ENCODE results near the gene MARCHF3. TPM values are rescaled to one million over a fixed set of nuclear protein-coding genes. Genes with fewer than 3 reads are reported as not detected.

The MARCHF3 gene
- total and polyA plus RNA-seq, 10 of the 15 experiments (the other 5 are each of a cell fraction or from before 2014, with no cell fraction given): 3.6 to 24.1 (median 11.3) TPM

- TF ChIP-seq EP300 (IDR thresholded peaks at IDR 0.05; ENCODE audit: borderline replicate concordance in 1 of 2, control insufficient read depth in 1 of 2, low read depth in 2 of 2, low read length in 2 of 2): no peak
- TF ChIP-seq ZNF217 (IDR thresholded peaks at IDR 0.05): no peak
Measured at GRCh38 chr5:127028822-127029457, 1.4 kb downstream of the MARCHF3 start (continued).

- H3K27ac ChIP-seq (ENCODE audit: control insufficient read depth, insufficient read depth): no peak overlapping the region
- H3K4me1 ChIP-seq (ENCODE audit: control insufficient read depth, insufficient read depth, low read length): peaks cover 6% of the 10 kb centered on the region
- SMC1A ChIA-PET (ENCODE audit: uncharacterized antibody, unreplicated experiment): interaction anchor here (2.5 to 8.0 kb wide), 6 partner anchors 14 to 63 kb away, joined by 14 to 156 read pairs (median 28); no protein-coding TSS in a partner anchor
- DNase-seq (ENCODE audit: low read depth, low spot score): no peak
- H3K4me3 ChIP-seq: no peak overlapping the region
- H2AFZ ChIP-seq (ENCODE audit: control insufficient read depth, low read depth, low read length): no peak overlapping the region
- FAIRE-seq: no peak
- WGBS (ENCODE audit: insufficient coverage, insufficient replicate concordance, low lambda C conversion rate, missing lambda C conversion rate): 96% methylated on average over 1 of the region's 1 CpG
- no TSS peak for BruUV-seq (replicated peaks)
- in situ Hi-C loops (cut with MboI): no loop called here
- CTCF ChIA-PET: interaction anchor here (0.7 to 5.0 kb wide), 6 partner anchors 12 to 61 kb away, joined by 3 to 32 read pairs (median 10); no protein-coding TSS in a partner anchor
- RAD21 ChIA-PET (ENCODE audit: unreplicated experiment): interaction anchor here (0.8 to 6.8 kb wide), 12 partner anchors 14 to 250 kb away, joined by 3 to 107 read pairs (median 8); partner anchors contain the start of gene C5orf63
- no peak overlapping the region for H3K4me2 ChIP-seq (ENCODE audit: control insufficient read depth, insufficient read depth)
- H4K20me1 ChIP-seq (ENCODE audit: control insufficient read depth, insufficient read depth): no peaks in the 10 kb centered on the region
- no peaks in the 10 kb centered on the region for H3K36me3 ChIP-seq (ENCODE audit: control insufficient read depth in 2 of 2, insufficient read depth in 2 of 2, low read length in 1 of 2)
- POLR2A ChIA-PET: interaction anchor here (0.8 to 7.5 kb wide), 4 partner anchors 9 to 56 kb away, joined by 3 to 114 read pairs (median 6); no protein-coding TSS in a partner anchor
- TF ChIP-seq POU2F2 (IDR thresholded peaks at IDR 0.05; ENCODE audit: borderline replicate concordance, low read depth, low read length) (no peak), IKZF1 (conservative IDR thresholded peaks at IDR 0.05) (0 out of 2 replicates have a peak, but pooled peaks have one; percentile 4), ELK1 (IDR thresholded peaks at IDR 0.05; ENCODE audit: low read depth, low read length) (no peak), NFXL1 (IDR thresholded peaks at IDR 0.05; ENCODE audit: borderline replicate concordance) (no peak)
- H3K9ac ChIP-seq (ENCODE audit: control insufficient read depth, insufficient read depth, low read length): no peak overlapping the region
- H3K79me2 ChIP-seq (ENCODE audit: control insufficient read depth, insufficient read depth, low read length): peaks cover 2% of the 10 kb centered on the region
- H3K27me3 ChIP-seq (replicated peaks in 1 of 2; ENCODE audit: control insufficient read depth in 2 of 2, insufficient read depth in 2 of 2, low read length in 1 of 2): no peaks in the 10 kb centered on the region
- intact Hi-C loops (cut with micrococcal nuclease; ENCODE audit: unreplicated experiment): loop anchor here (10.0 kb wide), 1 partner anchor 183 kb away; no protein-coding TSS in a partner anchor
- H3K9me3 ChIP-seq (replicated peaks; ENCODE audit: control insufficient read depth, insufficient read depth, low read length): no peaks in the 10 kb centered on the region
- no peak for ATAC-seq
Measured at GRCh38 chr5:127027539-127027938, 2.8 kb downstream of the MARCHF3 start.

Measured in GM12878 (cell line).